HepG2 (cell line): ENCODE results near the gene ZBTB4. TPM values are rescaled to one million over a fixed set of nuclear protein-coding genes. Genes with fewer than 3 reads are reported as not detected.

ENCODE experiments used
- BCL6 ChIP-seq: IDR thresholded peaks from 2 replicates; pipeline ENCODE4 v1.6.1; 2016; ENCODE audit warnings: missing genetic modification reagents, missing compliant biosample characterization
- CAMTA2 ChIP-seq: sonication (generic); formaldehyde crosslinking; IDR thresholded peaks from 2 replicates; pipeline ENCODE4 v1.4.0; 2020; ENCODE audit warnings: mild to moderate bottlenecking, missing genetic modification reagents, borderline replicate concordance
- FOXK2 ChIP-seq: fragments of 450-650 bp; IDR thresholded peaks from 2 replicates; pipeline ENCODE4 v1.6.1; 2016
- HOXA7 ChIP-seq: sonication (generic); formaldehyde crosslinking; IDR thresholded peaks from 2 replicates; pipeline ENCODE4 v1.8.1; 2022; ENCODE audit warnings: mild to moderate bottlenecking, missing genetic modification reagents, moderate library complexity
- MIER3 ChIP-seq: IDR thresholded peaks from 2 replicates; pipeline ENCODE4 v1.6.1; 2016; ENCODE audit warnings: missing compliant biosample characterization, borderline replicate concordance
- NRL ChIP-seq: sonication (generic); formaldehyde crosslinking; IDR thresholded peaks from 2 replicates; pipeline ENCODE4 v1.5.0; 2020; ENCODE audit warnings: missing genetic modification reagents, mild to moderate bottlenecking, moderate library complexity, borderline replicate concordance
- PRPF4 ChIP-seq: fragments of 200-400 bp; formaldehyde crosslinking; IDR thresholded peaks from 2 replicates; pipeline ENCODE4 v1.6.1; 2016; ENCODE audit warnings: low read length, low read depth; ENCODE audit not compliant: poor library complexity, severe bottlenecking
- SATB2 ChIP-seq: sonication (generic); formaldehyde crosslinking; IDR thresholded peaks from 2 replicates; pipeline ENCODE4 v1.5.0; 2020; ENCODE audit warnings: missing genetic modification reagents
- SETDB1 ChIP-seq: sonication (generic); formaldehyde crosslinking; IDR thresholded peaks from 2 replicates; pipeline ENCODE4 v1.5.1; 2020; ENCODE audit warnings: missing genetic modification reagents, mild to moderate bottlenecking, borderline replicate concordance
- ZKSCAN5 ChIP-seq: sonication (generic); formaldehyde crosslinking; IDR thresholded peaks from 2 replicates; pipeline ENCODE4 v1.5.1; 2020; ENCODE audit warnings: mild to moderate bottlenecking, missing genetic modification reagents
- polyA plus RNA-seq, 8 experiments: library from polyadenylated mRNA; depleted of rRNA in 3 of 8; stranded (reverse) in 7 of 8; unstranded in 1 of 8; fragments of >200 nt; fragmentation: Illumina TruSeq in 4 of 8; extraction: Trizol in 4 of 8; gene quantifications; 2 replicates each; pipeline versions ENCODE4 v1.2.1 to v1.2.3, GENCODE V29; 2011 to 2016; ENCODE audit warnings: low read depth in 4 of 8, missing spikeins in 1 of 8, mixed read lengths in 1 of 8; ENCODE audit not compliant: insufficient read depth in 1 of 8
- total RNA-seq, 5 experiments: library from RNA; depleted of rRNA; stranded (reverse); fragments of >200 nt; fragmentation: Illumina TruSeq; extraction: Trizol; gene quantifications; 2 replicates each; pipeline ENCODE4 v1.2.3, GENCODE V29; 2016; ENCODE audit warnings: low read depth in 1 of 5
- TF ChIP-seq, protein P1 (sequence below): sonication (generic); formaldehyde crosslinking; IDR thresholded peaks from 2 replicates; pipeline ENCODE4 v1.4.0; 2020; ENCODE audit warnings: missing genetic modification reagents
- TF ChIP-seq, protein P2 (sequence below): sonication (generic); formaldehyde crosslinking; IDR thresholded peaks from 2 replicates; pipeline ENCODE4 v1.4.0; 2020; ENCODE audit warnings: missing genetic modification reagents
- TF ChIP-seq, protein P3 (sequence below): sonication (generic); formaldehyde crosslinking; IDR thresholded peaks from 2 replicates; pipeline ENCODE4 v1.5.0; 2020; ENCODE audit warnings: missing genetic modification reagents
- TF ChIP-seq, protein P4 (sequence below): fragments of 450-650 bp; IDR thresholded peaks from 2 replicates; pipeline ENCODE4 v1.6.1; 2016
- TF ChIP-seq, protein P5 (sequence below): fragments of 450-650 bp; IDR thresholded peaks from 2 replicates; pipeline ENCODE4 v1.6.1; 2017
- TF ChIP-seq, protein P6 (sequence below): sonication (generic); formaldehyde crosslinking; IDR thresholded peaks from 2 replicates; pipeline ENCODE4 v1.5.0; 2020; ENCODE audit warnings: missing genetic modification reagents

ZBTB4 gene
- total and polyA plus RNA-seq, 2 of the 13 experiments (the other 11 are each of a cell fraction or from before 2014, with no cell fraction given) = 4.3 to 7.4 TPM

DNA sequence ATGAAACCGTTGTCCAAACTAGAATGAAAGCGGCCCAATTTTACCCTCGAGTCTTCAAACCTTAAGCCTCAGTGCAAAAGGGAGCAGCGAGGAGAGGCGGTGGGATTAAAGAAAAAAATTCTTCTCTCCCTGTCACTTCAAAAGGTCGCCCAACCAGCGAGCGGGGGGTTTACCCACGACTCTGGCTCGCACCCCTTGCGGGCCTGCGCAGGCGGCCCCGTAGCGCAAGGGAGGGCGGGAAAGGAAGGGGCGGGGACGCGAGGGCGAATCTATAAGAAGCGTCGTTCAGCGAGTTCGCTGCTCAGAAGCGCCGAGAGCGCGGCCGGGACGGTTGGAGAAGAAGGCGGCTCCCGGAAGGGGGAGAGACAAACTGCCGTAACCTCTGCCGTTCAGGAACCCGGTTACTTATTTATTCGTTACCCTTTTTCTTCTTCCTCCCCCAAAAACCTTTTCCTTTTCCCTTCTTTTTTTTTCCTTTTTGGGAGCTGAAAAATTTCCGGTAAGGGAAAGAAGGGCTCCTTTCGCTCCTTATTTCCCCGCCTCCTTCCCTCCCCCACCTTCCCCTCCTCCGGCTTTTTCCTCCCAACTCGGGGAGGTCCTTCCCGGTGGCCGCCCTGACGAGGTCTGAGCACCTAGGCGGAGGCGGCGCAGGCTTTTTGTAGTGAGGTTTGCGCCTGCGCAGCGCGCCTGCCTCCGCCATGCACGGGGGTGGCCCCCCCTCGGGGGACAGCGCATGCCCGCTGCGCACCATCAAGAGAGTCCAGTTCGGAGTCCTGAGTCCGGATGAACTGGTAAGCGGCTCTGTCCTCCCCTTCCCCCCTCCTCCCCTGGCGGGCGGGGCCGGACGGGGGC, 4.9 kb upstream of the ZBTB4 start, which contains the start of gene POLR2A (continued):
- TF ChIP-seq, protein P1, sequence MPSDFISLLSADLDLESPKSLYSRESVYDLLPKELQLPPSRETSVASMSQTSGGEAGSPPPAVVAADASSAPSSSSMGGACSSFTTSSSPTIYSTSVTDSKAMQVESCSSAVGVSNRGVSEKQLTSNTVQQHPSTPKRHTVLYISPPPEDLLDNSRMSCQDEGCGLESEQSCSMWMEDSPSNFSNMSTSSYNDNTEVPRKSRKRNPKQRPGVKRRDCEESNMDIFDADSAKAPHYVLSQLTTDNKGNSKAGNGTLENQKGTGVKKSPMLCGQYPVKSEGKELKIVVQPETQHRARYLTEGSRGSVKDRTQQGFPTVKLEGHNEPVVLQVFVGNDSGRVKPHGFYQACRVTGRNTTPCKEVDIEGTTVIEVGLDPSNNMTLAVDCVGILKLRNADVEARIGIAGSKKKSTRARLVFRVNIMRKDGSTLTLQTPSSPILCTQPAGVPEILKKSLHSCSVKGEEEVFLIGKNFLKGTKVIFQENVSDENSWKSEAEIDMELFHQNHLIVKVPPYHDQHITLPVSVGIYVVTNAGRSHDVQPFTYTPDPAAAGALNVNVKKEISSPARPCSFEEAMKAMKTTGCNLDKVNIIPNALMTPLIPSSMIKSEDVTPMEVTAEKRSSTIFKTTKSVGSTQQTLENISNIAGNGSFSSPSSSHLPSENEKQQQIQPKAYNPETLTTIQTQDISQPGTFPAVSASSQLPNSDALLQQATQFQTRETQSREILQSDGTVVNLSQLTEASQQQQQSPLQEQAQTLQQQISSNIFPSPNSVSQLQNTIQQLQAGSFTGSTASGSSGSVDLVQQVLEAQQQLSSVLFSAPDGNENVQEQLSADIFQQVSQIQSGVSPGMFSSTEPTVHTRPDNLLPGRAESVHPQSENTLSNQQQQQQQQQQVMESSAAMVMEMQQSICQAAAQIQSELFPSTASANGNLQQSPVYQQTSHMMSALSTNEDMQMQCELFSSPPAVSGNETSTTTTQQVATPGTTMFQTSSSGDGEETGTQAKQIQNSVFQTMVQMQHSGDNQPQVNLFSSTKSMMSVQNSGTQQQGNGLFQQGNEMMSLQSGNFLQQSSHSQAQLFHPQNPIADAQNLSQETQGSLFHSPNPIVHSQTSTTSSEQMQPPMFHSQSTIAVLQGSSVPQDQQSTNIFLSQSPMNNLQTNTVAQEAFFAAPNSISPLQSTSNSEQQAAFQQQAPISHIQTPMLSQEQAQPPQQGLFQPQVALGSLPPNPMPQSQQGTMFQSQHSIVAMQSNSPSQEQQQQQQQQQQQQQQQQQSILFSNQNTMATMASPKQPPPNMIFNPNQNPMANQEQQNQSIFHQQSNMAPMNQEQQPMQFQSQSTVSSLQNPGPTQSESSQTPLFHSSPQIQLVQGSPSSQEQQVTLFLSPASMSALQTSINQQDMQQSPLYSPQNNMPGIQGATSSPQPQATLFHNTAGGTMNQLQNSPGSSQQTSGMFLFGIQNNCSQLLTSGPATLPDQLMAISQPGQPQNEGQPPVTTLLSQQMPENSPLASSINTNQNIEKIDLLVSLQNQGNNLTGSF = peak; percentile 92; the same call in 1 of the 2 replicates
- TF ChIP-seq BCL6 (peak; percentile 59), MIER3 (peak; percentile 69; the same call in 1 of the 2 replicates), CAMTA2 (CRISPR knock-in tag) (no peak), PRPF4 (no peak), FOXK2 (peak; percentile 91), SETDB1 (CRISPR knock-in tag) (no peak), HOXA7 (no peak), NRL (CRISPR knock-in tag) (no peak; the same call in none of the 2 replicates), SATB2 (no peak), ZKSCAN5 (CRISPR knock-in tag) (no peak)
- TF ChIP-seq, protein P2, sequence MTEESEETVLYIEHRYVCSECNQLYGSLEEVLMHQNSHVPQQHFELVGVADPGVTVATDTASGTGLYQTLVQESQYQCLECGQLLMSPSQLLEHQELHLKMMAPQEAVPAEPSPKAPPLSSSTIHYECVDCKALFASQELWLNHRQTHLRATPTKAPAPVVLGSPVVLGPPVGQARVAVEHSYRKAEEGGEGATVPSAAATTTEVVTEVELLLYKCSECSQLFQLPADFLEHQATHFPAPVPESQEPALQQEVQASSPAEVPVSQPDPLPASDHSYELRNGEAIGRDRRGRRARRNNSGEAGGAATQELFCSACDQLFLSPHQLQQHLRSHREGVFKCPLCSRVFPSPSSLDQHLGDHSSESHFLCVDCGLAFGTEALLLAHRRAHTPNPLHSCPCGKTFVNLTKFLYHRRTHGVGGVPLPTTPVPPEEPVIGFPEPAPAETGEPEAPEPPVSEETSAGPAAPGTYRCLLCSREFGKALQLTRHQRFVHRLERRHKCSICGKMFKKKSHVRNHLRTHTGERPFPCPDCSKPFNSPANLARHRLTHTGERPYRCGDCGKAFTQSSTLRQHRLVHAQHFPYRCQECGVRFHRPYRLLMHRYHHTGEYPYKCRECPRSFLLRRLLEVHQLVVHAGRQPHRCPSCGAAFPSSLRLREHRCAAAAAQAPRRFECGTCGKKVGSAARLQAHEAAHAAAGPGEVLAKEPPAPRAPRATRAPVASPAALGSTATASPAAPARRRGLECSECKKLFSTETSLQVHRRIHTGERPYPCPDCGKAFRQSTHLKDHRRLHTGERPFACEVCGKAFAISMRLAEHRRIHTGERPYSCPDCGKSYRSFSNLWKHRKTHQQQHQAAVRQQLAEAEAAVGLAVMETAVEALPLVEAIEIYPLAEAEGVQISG (CRISPR knock-in tag) = peak; percentile 82
- TF ChIP-seq, protein P3, sequence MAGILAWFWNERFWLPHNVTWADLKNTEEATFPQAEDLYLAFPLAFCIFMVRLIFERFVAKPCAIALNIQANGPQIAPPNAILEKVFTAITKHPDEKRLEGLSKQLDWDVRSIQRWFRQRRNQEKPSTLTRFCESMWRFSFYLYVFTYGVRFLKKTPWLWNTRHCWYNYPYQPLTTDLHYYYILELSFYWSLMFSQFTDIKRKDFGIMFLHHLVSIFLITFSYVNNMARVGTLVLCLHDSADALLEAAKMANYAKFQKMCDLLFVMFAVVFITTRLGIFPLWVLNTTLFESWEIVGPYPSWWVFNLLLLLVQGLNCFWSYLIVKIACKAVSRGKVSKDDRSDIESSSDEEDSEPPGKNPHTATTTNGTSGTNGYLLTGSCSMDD (CRISPR knock-in tag) = no peak
- TF ChIP-seq, protein P4, sequence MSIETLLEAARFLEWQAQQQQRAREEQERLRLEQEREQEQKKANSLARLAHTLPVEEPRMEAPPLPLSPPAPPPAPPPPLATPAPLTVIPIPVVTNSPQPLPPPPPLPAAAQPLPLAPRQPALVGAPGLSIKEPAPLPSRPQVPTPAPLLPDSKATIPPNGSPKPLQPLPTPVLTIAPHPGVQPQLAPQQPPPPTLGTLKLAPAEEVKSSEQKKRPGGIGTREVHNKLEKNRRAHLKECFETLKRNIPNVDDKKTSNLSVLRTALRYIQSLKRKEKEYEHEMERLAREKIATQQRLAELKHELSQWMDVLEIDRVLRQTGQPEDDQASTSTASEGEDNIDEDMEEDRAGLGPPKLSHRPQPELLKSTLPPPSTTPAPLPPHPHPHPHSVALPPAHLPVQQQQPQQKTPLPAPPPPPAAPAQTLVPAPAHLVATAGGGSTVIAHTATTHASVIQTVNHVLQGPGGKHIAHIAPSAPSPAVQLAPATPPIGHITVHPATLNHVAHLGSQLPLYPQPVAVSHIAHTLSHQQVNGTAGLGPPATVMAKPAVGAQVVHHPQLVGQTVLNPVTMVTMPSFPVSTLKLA = peak; percentile 42
- TF ChIP-seq, protein P5, sequence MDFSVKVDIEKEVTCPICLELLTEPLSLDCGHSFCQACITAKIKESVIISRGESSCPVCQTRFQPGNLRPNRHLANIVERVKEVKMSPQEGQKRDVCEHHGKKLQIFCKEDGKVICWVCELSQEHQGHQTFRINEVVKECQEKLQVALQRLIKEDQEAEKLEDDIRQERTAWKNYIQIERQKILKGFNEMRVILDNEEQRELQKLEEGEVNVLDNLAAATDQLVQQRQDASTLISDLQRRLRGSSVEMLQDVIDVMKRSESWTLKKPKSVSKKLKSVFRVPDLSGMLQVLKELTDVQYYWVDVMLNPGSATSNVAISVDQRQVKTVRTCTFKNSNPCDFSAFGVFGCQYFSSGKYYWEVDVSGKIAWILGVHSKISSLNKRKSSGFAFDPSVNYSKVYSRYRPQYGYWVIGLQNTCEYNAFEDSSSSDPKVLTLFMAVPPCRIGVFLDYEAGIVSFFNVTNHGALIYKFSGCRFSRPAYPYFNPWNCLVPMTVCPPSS = no peak
- TF ChIP-seq, protein P6, sequence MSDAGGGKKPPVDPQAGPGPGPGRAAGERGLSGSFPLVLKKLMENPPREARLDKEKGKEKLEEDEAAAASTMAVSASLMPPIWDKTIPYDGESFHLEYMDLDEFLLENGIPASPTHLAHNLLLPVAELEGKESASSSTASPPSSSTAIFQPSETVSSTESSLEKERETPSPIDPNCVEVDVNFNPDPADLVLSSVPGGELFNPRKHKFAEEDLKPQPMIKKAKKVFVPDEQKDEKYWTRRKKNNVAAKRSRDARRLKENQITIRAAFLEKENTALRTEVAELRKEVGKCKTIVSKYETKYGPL (CRISPR knock-in tag) = peak; percentile 69; the same call in 1 of the 2 replicates
